HEK293 (cell line): ENCODE results near the gene SEPTIN3.

ENCODE experiments used
- CTCF ChIP-seq: fragments of 450-650 bp; formaldehyde crosslinking; IDR thresholded peaks from 2 replicates; pipeline ENCODE4 v1.5.1; 2016; ENCODE audit warnings: missing biosample characterization, missing genetic modification characterization
- GLIS2 ChIP-seq: fragments of 450-650 bp; formaldehyde crosslinking; IDR thresholded peaks from 2 replicates; pipeline ENCODE4 v1.5.1; 2016; ENCODE audit warnings: missing biosample characterization, missing genetic modification characterization
- HOXD13 ChIP-seq: sonication (generic); formaldehyde crosslinking; IDR thresholded peaks from 2 replicates; pipeline ENCODE4 v1.8.0; 2022; ENCODE audit warnings: missing genetic modification reagents, borderline replicate concordance
- PRDM10 ChIP-seq: fragments of 450-650 bp; formaldehyde crosslinking; IDR thresholded peaks from 2 replicates; pipeline ENCODE4 v1.5.1; 2016; ENCODE audit warnings: missing biosample characterization, missing genetic modification characterization
- REST ChIP-seq: fragments of 450-650 bp; formaldehyde crosslinking; IDR thresholded peaks from 2 replicates; pipeline ENCODE4 v1.5.1; 2016; ENCODE audit warnings: missing biosample characterization, missing genetic modification characterization
- ZNF140 ChIP-seq: fragments of 450-650 bp; formaldehyde crosslinking; IDR thresholded peaks from 2 replicates; pipeline ENCODE4 v1.5.1; 2016; ENCODE audit warnings: missing biosample characterization, missing genetic modification characterization
- ZNF701 ChIP-seq: fragments of 450-650 bp; formaldehyde crosslinking; IDR thresholded peaks from 2 replicates; pipeline ENCODE4 v1.5.1; 2016; ENCODE audit warnings: missing biosample characterization, missing genetic modification characterization

- no peak for TF ChIP-seq ZNF140
- no peak for TF ChIP-seq PRDM10
- TF ChIP-seq GLIS2 (tag by site-specific recombination) = no peak
- no peak for TF ChIP-seq CTCF (tag by site-specific recombination)
- TF ChIP-seq ZNF701 (tag by site-specific recombination) = no peak
- TF ChIP-seq HOXD13 (CRISPR knock-in tag) = no peak
- TF ChIP-seq REST = no peak
These were observed 5.7 kb upstream of the SEPTIN3 start for GRCh38 chr22:41963453-41964111.
